ENCODE data around the gene MESD. TPM values are rescaled to one million over a fixed set of nuclear protein-coding genes. Genes with fewer than 3 reads are reported as not detected.

The MESD gene
- total and polyA plus RNA-seq, 9 of the 15 experiments (the other 6 are each of a cell fraction or from before 2014, with no cell fraction given), result 11.3 to 39.7 (median 22.8) TPM

- no peak for TF ChIP-seq DEAF1 (CRISPR knock-in tag; IDR thresholded peaks at IDR 0.05)
- no peak for TF ChIP-seq ZNF586 (CRISPR knock-in tag; conservative IDR thresholded peaks at IDR 0.05)
- TF ChIP-seq, protein P1, sequence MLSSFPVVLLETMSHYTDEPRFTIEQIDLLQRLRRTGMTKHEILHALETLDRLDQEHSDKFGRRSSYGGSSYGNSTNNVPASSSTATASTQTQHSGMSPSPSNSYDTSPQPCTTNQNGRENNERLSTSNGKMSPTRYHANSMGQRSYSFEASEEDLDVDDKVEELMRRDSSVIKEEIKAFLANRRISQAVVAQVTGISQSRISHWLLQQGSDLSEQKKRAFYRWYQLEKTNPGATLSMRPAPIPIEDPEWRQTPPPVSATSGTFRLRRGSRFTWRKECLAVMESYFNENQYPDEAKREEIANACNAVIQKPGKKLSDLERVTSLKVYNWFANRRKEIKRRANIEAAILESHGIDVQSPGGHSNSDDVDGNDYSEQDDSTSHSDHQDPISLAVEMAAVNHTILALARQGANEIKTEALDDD (IDR thresholded peaks at IDR 0.05), result no peak
- TF ChIP-seq, protein P2, sequence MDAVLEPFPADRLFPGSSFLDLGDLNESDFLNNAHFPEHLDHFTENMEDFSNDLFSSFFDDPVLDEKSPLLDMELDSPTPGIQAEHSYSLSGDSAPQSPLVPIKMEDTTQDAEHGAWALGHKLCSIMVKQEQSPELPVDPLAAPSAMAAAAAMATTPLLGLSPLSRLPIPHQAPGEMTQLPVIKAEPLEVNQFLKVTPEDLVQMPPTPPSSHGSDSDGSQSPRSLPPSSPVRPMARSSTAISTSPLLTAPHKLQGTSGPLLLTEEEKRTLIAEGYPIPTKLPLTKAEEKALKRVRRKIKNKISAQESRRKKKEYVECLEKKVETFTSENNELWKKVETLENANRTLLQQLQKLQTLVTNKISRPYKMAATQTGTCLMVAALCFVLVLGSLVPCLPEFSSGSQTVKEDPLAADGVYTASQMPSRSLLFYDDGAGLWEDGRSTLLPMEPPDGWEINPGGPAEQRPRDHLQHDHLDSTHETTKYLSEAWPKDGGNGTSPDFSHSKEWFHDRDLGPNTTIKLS (IDR thresholded peaks at IDR 0.05; ENCODE audit: borderline replicate concordance, low read depth), result no peak
- no peak for TF ChIP-seq ZNF217 (CRISPR knock-in tag; IDR thresholded peaks at IDR 0.05)
- no peak for TF ChIP-seq KHSRP (IDR thresholded peaks at IDR 0.05)
- TF ChIP-seq, protein P3, sequence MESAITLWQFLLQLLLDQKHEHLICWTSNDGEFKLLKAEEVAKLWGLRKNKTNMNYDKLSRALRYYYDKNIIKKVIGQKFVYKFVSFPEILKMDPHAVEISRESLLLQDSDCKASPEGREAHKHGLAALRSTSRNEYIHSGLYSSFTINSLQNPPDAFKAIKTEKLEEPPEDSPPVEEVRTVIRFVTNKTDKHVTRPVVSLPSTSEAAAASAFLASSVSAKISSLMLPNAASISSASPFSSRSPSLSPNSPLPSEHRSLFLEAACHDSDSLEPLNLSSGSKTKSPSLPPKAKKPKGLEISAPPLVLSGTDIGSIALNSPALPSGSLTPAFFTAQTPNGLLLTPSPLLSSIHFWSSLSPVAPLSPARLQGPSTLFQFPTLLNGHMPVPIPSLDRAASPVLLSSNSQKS (CRISPR knock-in tag; IDR thresholded peaks at IDR 0.05), result no peak
- no peak for TF ChIP-seq SNAPC5 (CRISPR knock-in tag; IDR thresholded peaks at IDR 0.05)
- no peak for TF ChIP-seq MECOM (CRISPR knock-in tag; IDR thresholded peaks at IDR 0.05)
- TF ChIP-seq CHD2 (IDR thresholded peaks at IDR 0.05; ENCODE audit: low read depth, low read length), result peak; percentile 25; the same call in 1 of the 2 replicates
- no peak for TF ChIP-seq KLF10 (CRISPR knock-in tag; IDR thresholded peaks at IDR 0.05)
- TF ChIP-seq ZFP30 (CRISPR knock-in tag; IDR thresholded peaks at IDR 0.05; ENCODE audit: borderline replicate concordance), result no peak
- no peak for TF ChIP-seq RNF219 (CRISPR knock-in tag; IDR thresholded peaks at IDR 0.05)
- TF ChIP-seq NFE2L1 (tag; IDR thresholded peaks at IDR 0.05; ENCODE audit: borderline replicate concordance, low read depth), result no peak
- TF ChIP-seq EHMT2 (IDR thresholded peaks at IDR 0.05), result no peak
- no peak for TF ChIP-seq ZNF354B (CRISPR knock-in tag; IDR thresholded peaks at IDR 0.05)
- TF ChIP-seq MCM3 (IDR thresholded peaks at IDR 0.05), result no peak
- TF ChIP-seq JUNB (CRISPR knock-in tag; conservative IDR thresholded peaks at IDR 0.05), result no peak
- no peak for TF ChIP-seq ZNF24 (IDR thresholded peaks at IDR 0.05)
- no peak for TF ChIP-seq ELF4 (CRISPR knock-in tag; IDR thresholded peaks at IDR 0.05)
- TF ChIP-seq PPARD (CRISPR knock-in tag; IDR thresholded peaks at IDR 0.05), result no peak
Measured at GRCh38 chr15:81000624-81001151, 11.1 kb upstream of the MESD start, which contains the start of gene TLNRD1 (continued).
